ENCODE results near the gene ZNF687. TPM values are rescaled to one million over a fixed set of nuclear protein-coding genes. Genes with fewer than 3 reads are reported as not detected.

The ZNF687 gene
- polyA plus RNA-seq, 2 of the 4 experiments (the other 2 are of a cell fraction): 14.0 to 17.5 TPM

- ChIA-PET POLR2A (interaction anchor here (0.5 to 2.6 kb wide), 14 partner anchors 8 to 685 kb away, joined by 3 to 13 read pairs (median 6); partner anchors contain the start of genes PSMB4, PSMD4, VPS72 and ZNF687), CTCF (interaction anchor here (0.6 to 42.1 kb wide), 7 partner anchors 13 to 112 kb away, joined by 3 to 831 read pairs (median 7); no protein-coding TSS in a partner anchor)
- FAIRE-seq: no peak
- Histone ChIP-seq H3K4me3 (peak overlapping the region; percentile 84), H3K27ac (peak overlapping the region; percentile 92 to 95), H3K9me3 (no peaks in the 10 kb centered on the region), H3K4me1 (peaks cover 17% of the 10 kb centered on the region), H3K4me2 (peak overlapping the region; percentile 97)
- DNase-seq (ENCODE audit: low read depth in 1 of 2, low spot score in 1 of 2): peak; percentile 30 to 47
- peak; percentile 55 to 61 for ATAC-seq
- WGBS (ENCODE audit: missing lambda C conversion rate): 13% methylated on average over 34 of the region's 34 CpGs
- TF ChIP-seq MAX (IDR thresholded peaks at IDR 0.05): peak; percentile 20; the same call in 1 of the 2 replicates
- TF ChIP-seq RCOR1 (IDR thresholded peaks at IDR 0.05; ENCODE audit: low read depth, low read length): no peak
- no peak for TF ChIP-seq POLR2A (IDR thresholded peaks at IDR 0.05; ENCODE audit: low read length)
Observed at GRCh38 chr1:151327903-151328674, 46.0 kb downstream of the ZNF687 start.

GRCh38 chr1:151334822-151335221, 52.7 kb downstream of the ZNF687 start:
- CTCF ChIA-PET: interaction anchor here (2.5 to 4.0 kb wide), 2 partner anchors 24 to 33 kb away, joined by 9 to 27 read pairs; no protein-coding TSS in a partner anchor
- no peak overlapping the region for H3K27ac ChIP-seq
- POLR2A ChIA-PET: no interaction called here
- WGBS (ENCODE audit: missing lambda C conversion rate): 86% methylated on average over 5 of the region's 5 CpGs
- FAIRE-seq (no peak), ATAC-seq (no peak), DNase-seq (ENCODE audit: low read depth in 1 of 2, low spot score in 1 of 2) (no peak)
- H3K4me1 ChIP-seq: no peaks in the 10 kb centered on the region
- H3K4me3 ChIP-seq: no peak overlapping the region
- no peak for TF ChIP-seq E2F6 (IDR thresholded peaks at IDR 0.05; ENCODE audit: borderline replicate concordance, low read depth)
- no peaks in the 10 kb centered on the region for H3K9me3 ChIP-seq
- H3K4me2 ChIP-seq: no peak overlapping the region

- POLR2A ChIA-PET: interaction anchor here (1.8 kb wide), 1 partner anchor 9 kb away, joined by 8 read pairs; the partner anchor contains the start of gene PI4KB
- DNase-seq (ENCODE audit: low read depth in 1 of 2, low spot score in 1 of 2) (no peak), FAIRE-seq (no peak), ATAC-seq (no peak)
- H3K9me3 ChIP-seq: no peaks in the 10 kb centered on the region
- 0 out of 3 replicates have a peak, but pooled peaks cover 3% of the 10 kb centered on the region for H3K4me1 ChIP-seq
- H3K4me2 ChIP-seq: no peak overlapping the region
- TF ChIP-seq TFCP2L1 (CRISPR knock-in tag; IDR thresholded peaks at IDR 0.05) (no peak), RARB (CRISPR knock-in tag; IDR thresholded peaks at IDR 0.05) (no peak), FOSB (CRISPR knock-in tag; IDR thresholded peaks at IDR 0.05) (no peak), CBX2 (IDR thresholded peaks at IDR 0.05; ENCODE audit: borderline replicate concordance, low read depth) (no peak), ESRRA (IDR thresholded peaks at IDR 0.05; ENCODE audit: borderline replicate concordance, low read length) (no peak), USF2 (IDR thresholded peaks at IDR 0.05) (no peak), CBX8 (IDR thresholded peaks at IDR 0.05) (no peak), GATA3 (IDR thresholded peaks at IDR 0.05; ENCODE audit: borderline replicate concordance) (no peak), ZFP36 (IDR thresholded peaks at IDR 0.05; ENCODE audit: borderline replicate concordance, partially characterized antibody) (no peak), RNF2 (IDR thresholded peaks at IDR 0.05; ENCODE audit: borderline replicate concordance, low read depth) (no peak), HDAC2 (IDR thresholded peaks at IDR 0.05) (no peak), HOXB5 (CRISPR knock-in tag; IDR thresholded peaks at IDR 0.05) (no peak), HES2 (IDR thresholded peaks at IDR 0.05) (no peak), SREBF2 (IDR thresholded peaks at IDR 0.05) (no peak), FOXS1 (CRISPR knock-in tag; IDR thresholded peaks at IDR 0.05) (no peak), ATOH8 (CRISPR knock-in tag; IDR thresholded peaks at IDR 0.05; ENCODE audit: low read depth) (no peak), HOXB13 (CRISPR knock-in tag; IDR thresholded peaks at IDR 0.05; ENCODE audit: low read depth) (no peak), HOXA7 (CRISPR knock-in tag; IDR thresholded peaks at IDR 0.05) (no peak), NR3C1 (IDR thresholded peaks at IDR 0.05) (no peak)
- 95% methylated on average over 3 of the region's 3 CpGs for whole genome bisulfite sequencing (ENCODE audit: missing lambda C conversion rate)
- CTCF ChIA-PET: interaction anchor here (1.6 to 11.2 kb wide), 2 partner anchors 24 to 55 kb away, joined by 4 to 831 read pairs; partner anchors contain the start of genes PI4KB and ZNF687
- no peak overlapping the region for H3K4me3 ChIP-seq
- no peak overlapping the region for H3K27ac ChIP-seq
Observed at GRCh38 chr1:151336556-151336955, 54.5 kb downstream of the ZNF687 start.
